Stimulated activated naive B cell treated with anti-CD40 and anti-IgM and Interleukin-4, amounts not matched to agents 10 μg/mL and 1 μg/mL and 100 μg/mL, for 72 hours (primary cell): Measurements from ENCODE around the gene MSL3.

Experiments
- ATAC-seq, 2 donors: fragments of 150-1000 bp; cut with Tn5 transposase; replicated peaks; 2 replicates each; pipeline ENCODE4 v1.10.0; 2021; ENCODE audit warnings: moderate library complexity in 1 of 2
- DNase-seq: peaks from one replicate; pipeline ENCODE4 v3.0.0; 2021
- H3K27ac Mint-ChIP-seq: one replicate; pipeline ENCODE4 v1.8.0; 2022; ENCODE audit warnings: mild to moderate bottlenecking, mixed read lengths
- H3K27me3 Mint-ChIP-seq, 2 donors: one replicate each; pipeline ENCODE4 v1.8.0; 2022; ENCODE audit warnings: mixed read lengths in 2 of 2
- H3K36me3 Mint-ChIP-seq, 2 donors: one replicate each; pipeline ENCODE4 v1.8.0; 2022; ENCODE audit warnings: mixed read lengths in 2 of 2, mild to moderate bottlenecking in 1 of 2
- H3K4me1 Mint-ChIP-seq, 2 donors: one replicate each; pipeline ENCODE4 v1.8.0; 2022; ENCODE audit warnings: mixed read lengths in 2 of 2, mild to moderate bottlenecking in 1 of 2
- H3K4me3 Mint-ChIP-seq, 2 donors: one replicate each; pipeline ENCODE4 v1.8.0; 2022; ENCODE audit warnings: mild to moderate bottlenecking in 2 of 2, mixed read lengths in 2 of 2, moderate library complexity in 1 of 2
- H3K9me3 Mint-ChIP-seq, 2 donors: one replicate each; pipeline ENCODE4 v1.8.0; 2022; ENCODE audit warnings: mixed read lengths in 2 of 2, mild to moderate bottlenecking in 1 of 2

The MSL3 gene

GRCh38 chrX:11754958-11755645 lies 2.9 kb upstream of the MSL3 start:
- DNase-seq (no peak), ATAC-seq (no peak)
- no peaks in the 10 kb centered on the region for H3K36me3 Mint-ChIP-seq
- no peak overlapping the region for H3K4me3 Mint-ChIP-seq
- H3K27ac Mint-ChIP-seq: no peak overlapping the region
- H3K27me3 Mint-ChIP-seq: peaks cover 6 to 9% of the 10 kb centered on the region in 2 donors
- peaks cover 0 to 4% of the 10 kb centered on the region in 2 donors for H3K9me3 Mint-ChIP-seq
- peaks cover 7 to 16% of the 10 kb centered on the region in 2 donors for H3K4me1 Mint-ChIP-seq

DNA sequence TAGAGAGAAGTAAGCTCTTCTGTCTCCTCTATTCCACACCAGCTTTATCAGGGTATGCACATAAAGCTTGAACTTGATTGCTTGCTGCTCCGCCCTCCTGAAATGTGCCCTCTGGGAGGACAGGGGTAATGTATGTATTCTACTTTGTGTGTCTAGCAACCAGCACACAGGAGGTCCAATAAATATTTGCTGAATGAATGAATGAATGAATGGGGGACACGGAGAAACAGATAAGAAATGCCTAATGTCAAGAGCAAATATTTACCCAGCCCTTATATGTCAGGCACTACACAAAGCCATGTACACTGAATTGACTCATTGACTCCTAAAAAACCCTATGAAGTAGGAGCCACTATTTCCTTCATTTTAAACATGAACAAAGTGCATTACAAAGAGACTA lies 2.3 kb upstream of the MSL3 start:
- H3K4me1 Mint-ChIP-seq: peaks cover 7 to 16% of the 10 kb centered on the region in 2 donors
- no peaks in the 10 kb centered on the region for H3K36me3 Mint-ChIP-seq
- DNase-seq (no peak), ATAC-seq (no peak)
- peaks cover 5 to 6% of the 10 kb centered on the region in 2 donors for H3K27me3 Mint-ChIP-seq
- H3K27ac Mint-ChIP-seq: no peak overlapping the region
- H3K4me3 Mint-ChIP-seq: no peak overlapping the region
- peaks cover 0 to 4% of the 10 kb centered on the region in 2 donors for H3K9me3 Mint-ChIP-seq

DNA sequence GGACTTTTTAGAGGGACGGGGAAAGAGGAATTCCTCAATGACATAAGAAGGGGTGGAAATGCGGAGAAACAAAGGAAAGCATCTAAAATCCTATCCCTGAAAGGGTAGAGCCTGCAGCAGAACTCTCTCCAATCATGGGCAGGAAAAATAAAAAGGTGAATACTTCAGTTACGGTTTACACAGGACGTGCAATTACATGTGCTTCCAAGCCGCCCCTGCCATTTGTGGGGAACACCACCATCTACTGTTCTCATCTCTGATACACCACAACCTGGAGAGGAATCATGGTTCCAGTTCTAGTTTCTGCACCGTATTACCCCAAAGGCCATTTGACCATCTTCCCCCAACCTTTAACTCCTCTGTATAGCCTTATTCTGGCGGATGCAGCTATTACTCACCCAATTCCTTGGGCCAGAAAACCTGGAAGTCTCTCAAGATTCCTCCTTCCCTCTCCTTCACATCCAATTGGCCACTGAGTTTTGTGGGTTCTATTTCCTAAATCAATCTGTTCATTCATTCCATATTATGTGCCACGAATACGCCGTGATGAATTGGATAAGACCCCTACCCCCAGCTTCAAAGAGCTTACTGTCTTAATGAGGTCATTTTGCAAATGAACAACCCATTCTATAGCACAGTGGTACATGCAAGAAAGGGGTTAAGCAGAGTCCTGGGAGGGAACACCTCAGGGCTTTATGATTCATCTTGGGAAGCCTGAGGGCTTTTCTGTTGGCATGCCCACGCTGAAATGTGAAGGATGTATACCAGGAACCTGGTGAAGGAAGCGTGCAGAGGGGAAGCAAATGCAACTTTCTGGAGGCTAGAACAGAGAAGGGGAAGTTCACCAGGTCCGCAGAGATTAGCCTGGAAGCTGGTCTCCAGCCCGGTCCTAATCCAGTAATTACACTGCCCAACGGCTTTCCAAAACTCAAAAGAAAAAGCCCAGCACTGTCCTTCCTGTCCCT lies 1.4 kb upstream of the MSL3 start:
- ATAC-seq: no peak
- Mint-ChIP-seq H3K4me3 (peak overlapping the region; percentile 77 to 84), H3K27me3 (peaks cover 4 to 6% of the 10 kb centered on the region in 2 donors), H3K4me1 (peaks cover 9 to 24% of the 10 kb centered on the region in 2 donors), H3K9me3 (peaks cover 0 to 4% of the 10 kb centered on the region in 2 donors), H3K36me3 (peaks cover 0 to 5% of the 10 kb centered on the region in 2 donors), H3K27ac (peak overlapping the region; percentile 60)
- DNase-seq: no peak

GRCh38 chrX:11757397-11757718 lies 679 bp upstream of the MSL3 start:
- DNase-seq (no peak), ATAC-seq (no peak)
- Mint-ChIP-seq H3K9me3 (peaks cover 0 to 4% of the 10 kb centered on the region in 2 donors), H3K27ac (peak overlapping the region; percentile 69), H3K27me3 (peaks cover 4 to 6% of the 10 kb centered on the region in 2 donors), H3K4me3 (peak overlapping the region; percentile 77 to 84), H3K4me1 (peaks cover 9 to 29% of the 10 kb centered on the region in 2 donors), H3K36me3 (peaks cover 0 to 9% of the 10 kb centered on the region in 2 donors)

DNA sequence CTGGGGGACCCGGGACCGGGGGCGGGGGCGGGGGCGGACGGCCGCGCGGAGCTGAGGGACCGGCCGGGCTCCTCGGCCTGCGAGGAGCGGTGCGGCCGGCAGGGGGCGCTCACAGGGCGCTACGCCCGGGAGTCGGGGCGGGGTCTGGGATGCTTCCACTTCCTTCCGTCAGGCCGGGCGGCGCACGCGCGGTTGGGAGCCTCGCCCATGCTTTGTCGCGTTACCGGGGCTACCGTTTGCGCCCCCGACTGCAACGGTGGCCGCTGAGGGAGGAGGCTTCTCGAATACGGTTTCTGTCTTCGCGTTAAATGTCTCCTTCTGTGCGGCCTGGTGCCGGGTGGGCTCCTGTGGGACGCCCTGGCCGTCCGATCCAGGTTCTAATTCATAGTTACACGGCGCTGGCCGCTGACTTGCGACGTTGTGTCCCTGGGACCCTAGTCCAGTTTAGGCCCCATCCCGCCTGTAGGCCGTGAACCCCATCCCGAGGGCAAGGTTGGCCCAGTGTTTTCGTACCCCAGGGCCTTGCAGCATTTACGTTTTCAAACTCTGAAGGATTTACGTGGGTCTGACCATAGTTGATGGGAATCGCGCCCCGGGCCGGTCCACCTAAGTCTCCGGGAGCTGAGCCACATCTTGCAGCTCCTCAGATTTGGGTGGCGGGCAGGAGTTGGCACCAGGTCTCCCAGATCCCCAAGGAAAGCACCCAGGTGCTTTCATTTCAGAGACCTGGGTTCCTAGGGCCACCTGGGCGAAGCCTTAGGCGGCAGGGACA lies 549 bp downstream of the MSL3 start:
- peaks cover 9 to 29% of the 10 kb centered on the region in 2 donors for H3K4me1 Mint-ChIP-seq
- H3K9me3 Mint-ChIP-seq: peaks cover 0 to 4% of the 10 kb centered on the region in 2 donors
- DNase-seq: peak; percentile 83
- ATAC-seq: peak; percentile 59 to 67
- H3K4me3 Mint-ChIP-seq: peak overlapping the region; percentile 96 to 99
- H3K36me3 Mint-ChIP-seq: peaks cover under 1 to 9% of the 10 kb centered on the region in 2 donors
- H3K27me3 Mint-ChIP-seq: peaks cover 2 to 3% of the 10 kb centered on the region in 2 donors
- peak overlapping the region; percentile 97 for H3K27ac Mint-ChIP-seq

DNA sequence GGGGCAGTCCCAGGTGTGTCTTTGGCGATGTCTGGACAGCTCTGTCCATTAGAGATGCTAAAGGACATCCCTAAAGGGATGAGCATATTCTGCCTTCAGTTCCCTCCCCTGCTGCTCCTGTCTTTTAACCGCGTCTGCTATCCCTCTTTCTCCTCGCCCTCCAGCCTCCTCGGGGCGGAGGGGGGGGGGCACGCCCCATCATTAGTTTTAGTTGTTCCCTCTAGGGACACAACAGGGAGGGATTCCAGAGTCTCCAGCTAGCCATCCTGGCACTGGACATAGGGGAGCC lies 1.1 kb downstream of the MSL3 start:
- H3K36me3 Mint-ChIP-seq: peaks cover 6 to 14% of the 10 kb centered on the region in 2 donors
- H3K4me3 Mint-ChIP-seq: peak overlapping the region; percentile 96 to 99
- ATAC-seq: no peak
- H3K4me1 Mint-ChIP-seq: peaks cover 12 to 34% of the 10 kb centered on the region in 2 donors
- peaks cover 0 to 4% of the 10 kb centered on the region in 2 donors for H3K9me3 Mint-ChIP-seq
- DNase-seq: no peak
- H3K27ac Mint-ChIP-seq: peak overlapping the region; percentile 97
- H3K27me3 Mint-ChIP-seq: no peaks in the 10 kb centered on the region

- H3K27ac Mint-ChIP-seq: peak overlapping the region; percentile 97
- DNase-seq (peak; percentile 71), ATAC-seq (peak; percentile 85 to 88)
- H3K4me1 Mint-ChIP-seq: peaks cover 14 to 40% of the 10 kb centered on the region in 2 donors
- H3K27me3 Mint-ChIP-seq: no peaks in the 10 kb centered on the region
- H3K4me3 Mint-ChIP-seq: peak overlapping the region; percentile 96 to 99
- peaks cover 9 to 18% of the 10 kb centered on the region in 2 donors for H3K36me3 Mint-ChIP-seq
- peaks cover 0 to 3% of the 10 kb centered on the region in 2 donors for H3K9me3 Mint-ChIP-seq
These were observed 1.6 kb downstream of the MSL3 start for GRCh38 chrX:11759461-11760311.

DNA sequence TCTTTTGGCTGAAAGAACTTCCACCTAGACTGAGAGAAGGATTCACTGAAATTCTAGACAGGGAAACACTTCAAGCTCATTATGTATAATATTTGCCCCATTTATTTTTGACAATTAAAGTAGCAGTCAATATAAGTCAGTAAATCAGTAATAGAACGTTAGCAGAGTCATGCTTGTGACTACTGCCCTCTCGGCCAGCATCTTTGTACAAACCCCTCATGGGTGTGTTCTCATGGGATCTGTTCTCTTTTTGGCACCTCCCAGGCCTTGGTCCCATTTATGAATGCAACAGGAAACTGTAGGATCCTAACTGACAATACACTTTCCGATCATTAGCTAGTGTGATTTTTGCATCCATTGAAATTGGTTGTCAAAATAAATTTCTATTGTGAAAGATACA lies 2.9 kb downstream of the MSL3 start:
- ATAC-seq (no peak), DNase-seq (no peak)
- Mint-ChIP-seq H3K27ac (peak overlapping the region; percentile 76), H3K4me3 (peak overlapping the region; percentile 29 to 41), H3K27me3 (no peaks in the 10 kb centered on the region), H3K4me1 (peaks cover 18 to 48% of the 10 kb centered on the region in 2 donors), H3K9me3 (no peaks in the 10 kb centered on the region), H3K36me3 (peaks cover 10 to 27% of the 10 kb centered on the region in 2 donors)

DNA sequence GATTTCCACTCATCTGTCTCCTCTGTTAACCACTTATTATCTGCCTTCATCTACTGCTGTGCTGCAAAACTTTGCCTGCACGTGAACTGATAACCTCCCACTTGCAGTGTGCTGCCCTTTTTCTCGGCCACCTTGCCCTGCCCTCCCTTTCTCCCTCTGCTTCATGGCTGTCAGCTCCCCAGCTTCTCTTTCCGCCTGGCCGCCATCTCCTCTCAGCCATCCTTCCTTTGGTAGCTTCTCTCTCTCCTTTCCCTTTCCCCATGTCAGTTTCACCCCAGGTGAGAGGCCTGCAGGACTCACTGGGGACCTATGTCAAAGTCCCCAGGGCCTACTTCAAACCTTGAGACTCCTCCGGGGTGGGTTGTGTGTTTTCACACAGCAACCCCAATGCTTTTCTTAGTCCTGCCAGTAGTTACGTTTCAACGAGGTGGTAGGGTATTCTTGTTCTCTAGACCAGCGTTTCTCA lies 6.6 kb downstream of the MSL3 start:
- Mint-ChIP-seq H3K36me3 (peaks cover 14 to 43% of the 10 kb centered on the region in 2 donors), H3K9me3 (no peaks in the 10 kb centered on the region), H3K4me3 (peak overlapping the region in 1 of 2 donors; percentile 27), H3K27me3 (no peaks in the 10 kb centered on the region), H3K4me1 (peaks cover 15 to 40% of the 10 kb centered on the region in 2 donors), H3K27ac (peak overlapping the region; percentile 76)
- DNase-seq (no peak), ATAC-seq (no peak)

DNA sequence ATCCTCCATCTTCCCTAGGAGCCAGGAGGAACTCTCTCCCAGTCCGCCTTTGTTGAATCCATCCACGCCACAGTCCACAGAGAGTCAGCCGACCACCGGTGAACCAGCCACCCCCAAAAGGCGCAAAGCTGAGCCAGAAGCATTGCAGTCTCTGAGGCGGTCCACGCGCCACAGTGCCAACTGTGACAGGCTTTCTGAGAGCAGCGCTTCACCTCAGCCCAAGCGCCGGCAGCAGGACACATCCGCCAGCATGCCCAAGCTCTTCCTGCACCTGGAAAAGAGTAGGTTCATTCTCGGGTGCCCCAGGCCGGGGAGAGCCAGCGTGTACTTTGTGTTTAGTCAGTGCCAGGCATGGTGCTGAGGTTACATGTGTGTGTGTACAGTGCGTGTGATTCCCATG lies 7.4 kb downstream of the MSL3 start:
- Mint-ChIP-seq H3K27ac (peak overlapping the region; percentile 42), H3K27me3 (no peaks in the 10 kb centered on the region), H3K4me1 (peaks cover 18 to 45% of the 10 kb centered on the region in 2 donors), H3K36me3 (peaks cover 14 to 43% of the 10 kb centered on the region in 2 donors), H3K4me3 (no peak overlapping the region), H3K9me3 (no peaks in the 10 kb centered on the region)
- DNase-seq (no peak), ATAC-seq (no peak)

DNA sequence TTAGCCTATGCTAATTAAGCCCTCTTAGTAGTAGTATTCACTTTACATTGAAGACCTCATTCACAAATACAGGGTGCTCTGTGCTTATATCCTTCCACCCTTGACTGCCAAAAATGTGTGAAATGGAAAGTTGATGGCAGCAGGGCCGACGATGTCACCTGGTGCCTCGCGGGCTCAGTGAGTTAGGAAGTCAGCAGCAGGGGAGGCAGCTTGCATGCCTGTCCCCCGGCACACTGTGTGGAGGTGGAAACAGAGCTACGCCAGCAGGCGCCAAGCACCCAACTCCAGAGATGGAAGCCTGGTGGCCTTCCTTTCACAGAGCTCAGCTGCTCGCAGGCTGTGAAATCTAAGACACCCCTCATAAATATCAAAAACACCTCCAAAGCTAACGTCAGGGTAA lies 8.4 kb downstream of the MSL3 start:
- Mint-ChIP-seq H3K36me3 (peaks cover 14 to 38% of the 10 kb centered on the region in 2 donors), H3K27ac (no peak overlapping the region), H3K4me3 (no peak overlapping the region), H3K4me1 (peaks cover 19 to 38% of the 10 kb centered on the region in 2 donors), H3K9me3 (no peaks in the 10 kb centered on the region), H3K27me3 (no peaks in the 10 kb centered on the region)
- DNase-seq (no peak), ATAC-seq (no peak)

GRCh38 chrX:11768039-11768438 lies 10.0 kb downstream of the MSL3 start:
- ATAC-seq (peak; percentile 84 to 89), DNase-seq (peak; percentile 18)
- H3K27me3 Mint-ChIP-seq: no peaks in the 10 kb centered on the region
- peaks cover 14 to 34% of the 10 kb centered on the region in 2 donors for H3K36me3 Mint-ChIP-seq
- H3K4me1 Mint-ChIP-seq: peaks cover 19 to 33% of the 10 kb centered on the region in 2 donors
- no peaks in the 10 kb centered on the region for H3K9me3 Mint-ChIP-seq
- H3K27ac Mint-ChIP-seq: no peak overlapping the region
- no peak overlapping the region for H3K4me3 Mint-ChIP-seq

DNA sequence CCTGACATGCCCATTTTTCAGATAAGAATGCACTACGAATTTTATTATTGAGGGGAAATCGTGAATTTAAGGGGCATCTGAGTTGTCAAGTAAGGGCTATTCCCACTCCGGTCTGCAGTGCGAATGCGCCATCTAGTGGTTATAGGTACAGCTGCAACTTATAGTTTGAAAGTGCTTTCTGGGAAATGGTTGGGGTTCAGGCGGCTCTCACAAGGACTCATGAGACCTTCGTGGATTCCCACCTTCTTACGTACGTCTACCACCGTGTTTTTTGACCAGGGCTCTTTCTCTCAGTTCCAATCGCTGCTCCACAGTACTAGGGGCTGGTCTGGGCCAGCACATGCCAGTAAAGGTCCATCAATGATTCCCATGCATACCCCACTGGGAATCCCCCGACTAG lies 12.3 kb downstream of the MSL3 start:
- ATAC-seq (peak; percentile 79 to 86), DNase-seq (peak; percentile 32)
- peak overlapping the region; percentile 67 for H3K27ac Mint-ChIP-seq
- peaks cover 10 to 18% of the 10 kb centered on the region in 2 donors for H3K36me3 Mint-ChIP-seq
- H3K4me3 Mint-ChIP-seq: no peak overlapping the region
- no peaks in the 10 kb centered on the region for H3K9me3 Mint-ChIP-seq
- H3K4me1 Mint-ChIP-seq: peaks cover 9 to 22% of the 10 kb centered on the region in 2 donors
- peaks cover 0 to 5% of the 10 kb centered on the region in 2 donors for H3K27me3 Mint-ChIP-seq
